ENCODE measurements around the gene PLGRKT.

DNA sequence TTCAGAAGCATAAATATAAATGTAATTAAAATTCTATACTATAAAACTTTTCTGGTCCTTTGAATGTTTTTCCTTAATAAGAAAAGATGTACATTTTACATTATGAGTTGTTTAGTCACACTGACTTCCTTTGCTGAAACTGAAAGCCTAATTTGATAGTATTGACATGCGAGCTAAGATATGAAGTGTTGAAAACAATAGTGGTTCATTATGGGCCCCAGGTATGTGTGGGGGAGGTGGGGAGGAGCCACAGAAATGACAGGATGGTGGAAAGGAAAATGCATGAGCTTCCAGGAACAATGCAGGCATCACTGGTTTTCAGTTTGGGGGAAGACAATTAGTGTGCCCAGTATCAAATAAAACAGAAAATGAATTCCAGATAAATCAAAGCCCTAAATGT, 62.6 kb downstream of the PLGRKT start:
- TF ChIP-seq, protein P1, sequence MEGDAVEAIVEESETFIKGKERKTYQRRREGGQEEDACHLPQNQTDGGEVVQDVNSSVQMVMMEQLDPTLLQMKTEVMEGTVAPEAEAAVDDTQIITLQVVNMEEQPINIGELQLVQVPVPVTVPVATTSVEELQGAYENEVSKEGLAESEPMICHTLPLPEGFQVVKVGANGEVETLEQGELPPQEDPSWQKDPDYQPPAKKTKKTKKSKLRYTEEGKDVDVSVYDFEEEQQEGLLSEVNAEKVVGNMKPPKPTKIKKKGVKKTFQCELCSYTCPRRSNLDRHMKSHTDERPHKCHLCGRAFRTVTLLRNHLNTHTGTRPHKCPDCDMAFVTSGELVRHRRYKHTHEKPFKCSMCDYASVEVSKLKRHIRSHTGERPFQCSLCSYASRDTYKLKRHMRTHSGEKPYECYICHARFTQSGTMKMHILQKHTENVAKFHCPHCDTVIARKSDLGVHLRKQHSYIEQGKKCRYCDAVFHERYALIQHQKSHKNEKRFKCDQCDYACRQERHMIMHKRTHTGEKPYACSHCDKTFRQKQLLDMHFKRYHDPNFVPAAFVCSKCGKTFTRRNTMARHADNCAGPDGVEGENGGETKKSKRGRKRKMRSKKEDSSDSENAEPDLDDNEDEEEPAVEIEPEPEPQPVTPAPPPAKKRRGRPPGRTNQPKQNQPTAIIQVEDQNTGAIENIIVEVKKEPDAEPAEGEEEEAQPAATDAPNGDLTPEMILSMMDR (conservative IDR thresholded peaks at IDR 0.05 in 1 of 2, IDR thresholded peaks at IDR 0.05 in 1 of 2; ENCODE audit: extremely low read depth in 1 of 2, insufficient read depth in 1 of 2, low read depth in 1 of 2, low read length in 2 of 2): no peak
- no peak for TF ChIP-seq EZH2 (IDR thresholded peaks at IDR 0.05; ENCODE audit: borderline replicate concordance, low read length)
